AG09309 (cell line): ENCODE results near the gene DCUN1D5.
A peak's percentile ranks its signal among the peaks of the same experiment; 100 is the strongest.

ENCODE experiments used
- DNase-seq: peaks from one replicate; pipeline ENCODE4 v3.0.0-alpha.2; 2010; ENCODE audit warnings: low read depth
- H3K4me3 ChIP-seq: 2 replicates; pipeline ENCODE4 v1.5.1; 2011; ENCODE audit warnings: mild to moderate bottlenecking, low read depth, low read length, moderate library complexity; ENCODE audit not compliant: control insufficient read depth
- TF ChIP-seq, protein P1 (sequence below): IDR thresholded peaks from 2 replicates; pipeline ENCODE4 v1.5.1; 2011; ENCODE audit warnings: mild to moderate bottlenecking, low read depth, low read length, inconsistent platforms; ENCODE audit not compliant: insufficient read depth, control insufficient read depth; ENCODE audit errors: missing control alignments

Gene DCUN1D5

DNA sequence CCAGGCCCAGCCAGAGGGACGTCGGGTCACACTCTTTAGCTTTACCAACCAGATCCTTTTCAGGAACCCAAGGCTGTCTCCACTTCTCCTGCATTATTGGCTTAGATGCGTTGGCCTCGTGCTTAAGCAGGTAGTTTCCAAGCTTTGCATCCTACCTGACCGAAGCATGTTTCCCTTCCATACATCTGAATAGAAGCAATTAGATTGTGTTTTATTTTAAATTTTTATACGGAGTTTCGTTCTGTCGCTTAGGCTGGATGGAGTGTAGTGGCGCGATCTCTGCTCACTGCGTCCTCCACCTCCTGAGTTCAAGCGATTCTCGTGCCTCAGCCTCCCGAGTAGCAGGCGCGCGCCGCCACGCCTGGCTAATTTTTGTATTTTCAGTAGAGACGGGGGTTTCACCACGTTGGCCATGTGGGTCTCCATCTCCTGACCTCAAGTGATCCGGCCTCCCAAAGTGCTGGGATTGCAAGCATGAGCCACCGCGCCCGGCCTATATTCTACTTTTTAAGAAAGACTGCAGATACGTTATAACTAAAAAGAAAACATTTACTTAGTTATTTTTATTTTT lies 17.9 kb upstream of the DCUN1D5 start:
- TF ChIP-seq, protein P1, sequence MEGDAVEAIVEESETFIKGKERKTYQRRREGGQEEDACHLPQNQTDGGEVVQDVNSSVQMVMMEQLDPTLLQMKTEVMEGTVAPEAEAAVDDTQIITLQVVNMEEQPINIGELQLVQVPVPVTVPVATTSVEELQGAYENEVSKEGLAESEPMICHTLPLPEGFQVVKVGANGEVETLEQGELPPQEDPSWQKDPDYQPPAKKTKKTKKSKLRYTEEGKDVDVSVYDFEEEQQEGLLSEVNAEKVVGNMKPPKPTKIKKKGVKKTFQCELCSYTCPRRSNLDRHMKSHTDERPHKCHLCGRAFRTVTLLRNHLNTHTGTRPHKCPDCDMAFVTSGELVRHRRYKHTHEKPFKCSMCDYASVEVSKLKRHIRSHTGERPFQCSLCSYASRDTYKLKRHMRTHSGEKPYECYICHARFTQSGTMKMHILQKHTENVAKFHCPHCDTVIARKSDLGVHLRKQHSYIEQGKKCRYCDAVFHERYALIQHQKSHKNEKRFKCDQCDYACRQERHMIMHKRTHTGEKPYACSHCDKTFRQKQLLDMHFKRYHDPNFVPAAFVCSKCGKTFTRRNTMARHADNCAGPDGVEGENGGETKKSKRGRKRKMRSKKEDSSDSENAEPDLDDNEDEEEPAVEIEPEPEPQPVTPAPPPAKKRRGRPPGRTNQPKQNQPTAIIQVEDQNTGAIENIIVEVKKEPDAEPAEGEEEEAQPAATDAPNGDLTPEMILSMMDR: no peak
- H3K4me3 ChIP-seq: peak overlapping the region; percentile 95
- no peak for DNase-seq

DNA sequence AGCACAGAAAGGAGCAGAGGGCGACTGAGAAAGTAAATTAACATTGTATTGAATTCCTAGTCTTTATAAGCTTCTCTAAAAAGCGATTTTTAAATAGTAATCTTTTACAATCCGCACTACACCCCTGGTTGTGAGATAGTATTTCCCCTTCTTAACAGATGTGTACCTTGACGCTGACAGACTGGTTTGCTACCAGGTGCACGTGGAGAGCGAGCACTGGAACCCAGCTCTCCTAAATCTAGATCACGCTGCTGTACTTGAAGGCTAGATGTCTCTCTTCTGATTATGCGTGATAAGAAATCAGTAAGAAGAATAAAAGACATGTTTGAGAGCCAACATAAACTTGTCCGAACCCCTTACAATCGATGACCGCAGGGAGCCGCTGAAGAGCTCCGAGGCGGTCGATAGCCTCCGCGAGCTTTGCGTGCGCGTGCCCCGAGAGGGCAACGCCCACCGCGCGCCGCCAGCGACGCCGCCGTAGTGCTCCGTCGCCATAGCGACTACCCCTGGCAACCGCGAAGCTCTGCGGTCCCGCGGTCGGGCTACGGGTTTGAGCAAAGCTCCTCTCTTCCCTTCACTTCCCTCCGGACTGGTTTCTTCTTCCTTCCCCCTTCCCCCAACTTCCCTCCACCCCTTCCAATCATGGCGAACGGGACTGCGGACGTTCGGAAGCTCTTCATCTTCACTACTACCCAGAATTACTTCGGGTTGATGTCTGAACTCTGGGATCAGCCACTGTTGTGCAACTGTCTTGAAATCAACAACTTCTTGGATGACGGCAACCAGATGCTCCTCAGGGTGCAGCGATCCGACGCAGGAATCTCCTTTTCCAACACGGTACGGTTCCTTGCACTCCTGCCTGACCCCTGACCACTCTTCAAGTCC lies 17.2 kb upstream of the DCUN1D5 start, which contains the start of gene DYNC2H1:
Gene DYNC2H1 (plus strand): TSS at position 494 of the 885 bp plus-strand sequence. CDS start 149 bp downstream, at position 643.
- peak within 1 kb of the TSS; percentile 95 for H3K4me3 ChIP-seq
- TF ChIP-seq, protein P1: peak; percentile 49

DNA sequence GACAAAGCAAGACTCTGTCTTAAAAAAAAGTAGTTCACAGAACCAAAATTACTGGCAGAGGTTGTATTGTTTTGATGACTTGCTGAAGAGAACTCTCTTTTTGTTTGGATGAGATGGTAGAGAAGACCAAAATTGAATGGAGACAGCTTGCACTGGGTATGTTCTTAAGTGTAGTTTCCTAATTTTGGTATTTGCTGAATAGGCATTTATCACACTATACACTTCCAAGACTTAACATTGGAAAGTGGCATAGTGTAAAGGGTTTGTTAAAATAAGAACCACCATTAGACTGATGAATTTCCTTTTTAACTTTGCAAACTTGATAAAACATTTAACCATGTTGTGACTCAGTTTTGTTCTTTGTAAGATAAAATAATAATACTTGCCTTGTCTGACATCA lies 5.3 kb upstream of the DCUN1D5 start:
- TF ChIP-seq, protein P1: no peak
- no peak for DNase-seq
- H3K4me3 ChIP-seq: no peak overlapping the region

More for the DNA sequence above, 17.2 kb upstream of the DCUN1D5 start, which contains the start of gene DYNC2H1:
- DNase-seq: peak; percentile 59

DNA sequence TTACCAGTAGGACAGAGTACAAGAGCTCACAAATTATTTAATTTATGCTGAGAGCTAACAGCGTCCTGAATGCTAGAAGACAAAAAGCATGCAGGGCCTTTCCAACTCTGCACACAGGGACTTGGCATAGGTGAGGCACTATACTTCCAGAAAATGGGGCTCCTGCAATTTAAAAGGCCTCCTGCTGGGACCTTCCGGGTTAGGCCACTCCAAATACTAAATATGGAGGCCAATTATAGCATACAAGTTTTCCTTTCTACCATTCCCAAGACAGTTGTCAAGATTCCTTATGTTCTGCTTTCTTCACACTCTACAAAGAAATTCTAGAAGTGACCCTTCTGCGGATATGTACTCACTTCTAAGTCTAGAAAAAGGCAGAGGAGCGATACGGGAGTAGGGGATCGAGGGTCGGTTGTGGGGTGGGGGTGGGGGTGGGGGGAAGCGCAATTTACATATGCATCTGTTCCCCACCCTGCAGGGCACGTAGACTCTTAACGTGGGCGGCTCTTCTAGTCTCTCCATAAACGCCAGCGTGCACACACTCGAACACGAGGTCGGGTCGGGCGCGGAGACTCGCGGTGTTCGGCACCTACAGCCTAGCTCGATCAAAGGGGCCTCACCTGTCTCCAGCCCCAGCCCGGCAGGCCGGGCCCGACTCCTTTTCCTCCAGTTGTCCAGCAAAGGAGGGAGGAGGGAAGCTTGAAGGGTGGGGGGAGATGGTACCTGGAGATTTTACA lies 728 bp downstream of the DCUN1D5 start:
- peak overlapping the region; percentile 69 for H3K4me3 ChIP-seq
- no peak for DNase-seq
- TF ChIP-seq, protein P1: no peak

DNA sequence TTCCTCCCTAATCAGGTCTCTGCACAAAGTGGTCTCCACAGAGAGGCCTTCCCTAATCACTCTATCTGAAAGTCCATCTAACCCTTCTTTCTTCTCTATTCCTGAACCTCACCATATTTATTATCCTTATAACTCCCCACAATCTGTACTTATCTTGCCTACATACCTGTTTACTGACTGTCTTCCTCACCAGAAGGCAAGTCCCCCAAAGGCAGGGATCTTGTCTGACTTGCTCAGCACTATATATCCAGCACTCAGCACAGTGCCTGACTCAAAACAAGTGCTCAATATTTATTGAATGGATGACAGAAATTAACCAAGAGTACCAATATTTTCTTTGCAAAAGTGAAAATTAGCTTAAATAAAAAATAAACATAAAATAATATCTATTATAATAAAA lies 5.5 kb downstream of the DCUN1D5 start:
- DNase-seq: no peak
- no peak overlapping the region for H3K4me3 ChIP-seq
- TF ChIP-seq, protein P1: no peak

DNA sequence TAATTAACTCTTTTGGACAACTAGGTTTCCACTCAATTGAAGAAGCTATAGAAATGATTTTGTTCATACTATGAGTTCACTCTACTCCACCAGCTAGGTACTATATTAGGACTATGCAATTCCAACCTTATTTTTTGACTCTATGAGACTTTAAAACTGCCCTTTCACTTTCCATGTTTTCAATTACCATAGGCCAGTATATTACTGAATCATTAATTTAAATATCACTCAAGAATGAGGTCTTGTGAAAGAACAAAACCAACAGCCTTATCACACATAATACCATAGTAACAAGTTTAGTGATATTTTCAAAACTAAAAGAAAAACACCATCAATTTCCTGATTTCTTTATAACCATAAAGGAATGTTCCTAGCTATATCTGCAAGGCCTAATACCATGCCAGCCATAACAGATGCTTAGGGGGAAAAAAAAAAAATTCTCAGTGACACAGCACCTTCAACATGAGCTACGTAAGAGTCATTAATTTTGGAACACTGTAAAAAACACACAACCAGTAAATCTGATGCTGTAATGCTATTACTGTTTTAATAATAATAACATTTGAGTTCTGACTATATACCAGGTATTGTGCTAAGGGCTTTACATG lies 6.1 kb downstream of the DCUN1D5 start:
- DNase-seq: no peak
- H3K4me3 ChIP-seq: no peak overlapping the region
- TF ChIP-seq, protein P1: no peak
